Adrenal gland (tissue), 12 donors: Measurements from ENCODE around the gene RALGAPA2. TPM values are rescaled to one million over a fixed set of nuclear protein-coding genes. Genes with fewer than 3 reads are reported as not detected.

Experiments used
- DNase-seq, 7 donors: peaks; one replicate each; pipeline ENCODE4 v3.0.0-alpha.2; 2019 to 2020
- H3K27ac ChIP-seq, 5 donors: fragments of 200-600 bp; sonication (generic) in 4 of 5; 1 replicate in 3 of 5; 2 replicates in 2 of 5; pipeline versions ENCODE4 v1.5.1 to v1.8.0; 2016 to 2020; ENCODE audit warnings: mild to moderate bottlenecking in 1 of 5
- H3K27me3 ChIP-seq: fragments of 200-600 bp; 2 replicates; pipeline ENCODE4 v1.8.0; 2021
- H3K36me3 ChIP-seq, 2 donors: fragments of 200-600 bp; replicated peaks in 1 of 2; 1 replicate in 1 of 2; 2 replicates in 1 of 2; pipeline versions ENCODE4 v1.5.1 to v1.8.0; 2018 to 2022
- H3K4me1 ChIP-seq, 2 donors: fragments of 200-600 bp; replicated peaks in 1 of 2; 1 replicate in 1 of 2; 2 replicates in 1 of 2; pipeline versions ENCODE4 v1.5.1 to v1.8.0; 2018 to 2021
- H3K4me3 ChIP-seq, 4 donors: fragments of 200-600 bp; sonication (generic) in 3 of 4; one replicate each; pipeline ENCODE4 v1.5.1; 2016 to 2018
- H3K9me3 ChIP-seq, 3 donors: fragments of 200-600 bp; sonication (generic) in 1 of 3; replicated peaks in 1 of 3; 1 replicate in 2 of 3; 2 replicates in 1 of 3; pipeline versions ENCODE4 v1.5.1 to v1.8.0; 2016 to 2021
- CTCF ChIP-seq, 6 experiments: fragments of 450-650 bp in 4 of 6; fragments of 200-600 bp in 2 of 6; sonication (generic) in 1 of 6; IDR thresholded peaks; 1 replicate in 5 of 6; 2 replicates in 1 of 6; pipeline versions ENCODE4 v1.5.1 to v1.8.0; 2016 to 2021; ENCODE audit warnings: antibody characterized with exemption in 6 of 6, mild to moderate bottlenecking in 2 of 6, moderate library complexity in 1 of 6
- POLR2A ChIP-seq, 2 donors: fragments of 450-650 bp; IDR thresholded peaks; one replicate each; pipeline ENCODE4 v1.6.1; 2017; ENCODE audit warnings: antibody characterized with exemption in 2 of 2, mild to moderate bottlenecking in 2 of 2, moderate library complexity in 1 of 2
- WGBS, 4 donors: extraction: QIAGEN DNeasy Blood & Tissue Kit in 2 of 4; methylation state at CpG; one replicate each; pipeline versions ENCODE4 v1.1.5 to v1.1.7; 2013 to 2017; 5-methylcytosine and 5-hydroxymethylcytosine counted together
- intact Hi-C, 2 donors: fragments of 100-400 bp; cut with DNase I; formaldehyde crosslinking; loops; one replicate each; pipeline versions ENCODE4 v1.14.1 to v1.15.0; 2022 to 2023
- polyA plus RNA-seq, 3 donors: library from polyadenylated mRNA; stranded (reverse); fragments of 200-250 nt in 2 of 3; fragments of 350-450 nt in 1 of 3; fragmentation: Illumina TruSeq in 1 of 3; extraction: RNeasy Lipid Tissue Mini Kit (QIAGEN cat#74804) in 1 of 3; gene quantifications; one replicate each; pipeline ENCODE4 v1.2.3, GENCODE V29; 2013 to 2014
- total RNA-seq, 9 donors: library from RNA; depleted of rRNA in 4 of 9; stranded (reverse); fragments of >200 nt in 4 of 9; fragments of 120-200 nt in 1 of 9; fragmentation: NEBNext Ultra II Directional in 1 of 9; extraction: Animal tissue kit (Norgen Biotek cat#: 25700) in 1 of 9; gene quantifications; one replicate each; pipeline versions ENCODE4 v1.1.0 to v1.2.4, GENCODE V29; 2013 to 2023
- donor health status: healthy with polysubstance abuse.
- donor health status: Bipolar disorder and iron deficiency.
- donor health status: DM: yes; HTN: yes; CAD: no.
- donor health status: DM: no; HTN: no; CAD: no.
- donor health status: DM: no; HTN: no; CAD: no.
- donor health status: DM: yes; HTN: yes; CAD: no.

Gene RALGAPA2
- total and polyA plus RNA-seq, 12 donors, result 3.7 to 39.6 (median 20.7) TPM

- no peaks in the 10 kb centered on the region for H3K36me3 ChIP-seq
- DNase-seq, result no peak
- intact Hi-C loops, result no loop called here
- no peak overlapping the region for H3K4me3 ChIP-seq
- no peaks in the 10 kb centered on the region for H3K9me3 ChIP-seq
- H3K4me1 ChIP-seq, result no peaks in the 10 kb centered on the region
- TF ChIP-seq POLR2A (IDR thresholded peaks at IDR 0.05), result no peak
- 85 to 97% (median 89%) methylated on average over 1 to 2 of the region's 2 CpGs for WGBS, 4 donors
- H3K27ac ChIP-seq, result no peak overlapping the region
- no peaks in the 10 kb centered on the region for H3K27me3 ChIP-seq
Observed at GRCh38 chr20:20641783-20642182, 70.7 kb downstream of the RALGAPA2 start.

GRCh38 chr20:20638878-20639277 lies 73.6 kb downstream of the RALGAPA2 start:
- H3K36me3 ChIP-seq, result peaks cover 0 to 13% of the 10 kb centered on the region in 2 donors
- no peaks in the 10 kb centered on the region for H3K27me3 ChIP-seq
- WGBS, 4 donors, result 47 to 65% (median 54%) methylated on average over 2 of the region's 2 CpGs
- no peaks in the 10 kb centered on the region for H3K9me3 ChIP-seq
- H3K4me1 ChIP-seq, result no peaks in the 10 kb centered on the region
- no peak for DNase-seq
- no peak overlapping the region for H3K4me3 ChIP-seq
- no peak overlapping the region for H3K27ac ChIP-seq
- intact Hi-C loops, result no loop called here
- no peak for TF ChIP-seq POLR2A (IDR thresholded peaks at IDR 0.05)
- no peak for TF ChIP-seq CTCF (IDR thresholded peaks at IDR 0.05)

GRCh38 chr20:20637998-20638725 lies 74.3 kb downstream of the RALGAPA2 start:
- TF ChIP-seq POLR2A (IDR thresholded peaks at IDR 0.05) (no peak), CTCF (IDR thresholded peaks at IDR 0.05) (no peak)
- H3K9me3 ChIP-seq, result no peaks in the 10 kb centered on the region
- intact Hi-C loops, result no loop called here
- WGBS, 4 donors, result 89 to 95% (median 92%) methylated on average over 6 to 7 of the region's 7 CpGs
- no peak for DNase-seq
- H3K27ac ChIP-seq, result no peak overlapping the region
- no peaks in the 10 kb centered on the region for H3K27me3 ChIP-seq
- H3K4me1 ChIP-seq, result no peaks in the 10 kb centered on the region
- H3K36me3 ChIP-seq, result peaks cover 0 to 13% of the 10 kb centered on the region in 2 donors
- no peak overlapping the region for H3K4me3 ChIP-seq

- 92 to 100% (median 96%) methylated on average over 2 of the region's 2 CpGs for WGBS, 4 donors
- Histone ChIP-seq H3K36me3 (peaks cover 0 to 13% of the 10 kb centered on the region in 2 donors), H3K27ac (no peak overlapping the region), H3K9me3 (no peaks in the 10 kb centered on the region), H3K4me3 (no peak overlapping the region), H3K4me1 (no peaks in the 10 kb centered on the region), H3K27me3 (no peaks in the 10 kb centered on the region)
- TF ChIP-seq POLR2A (IDR thresholded peaks at IDR 0.05) (no peak), CTCF (IDR thresholded peaks at IDR 0.05) (no peak)
- no peak for DNase-seq
- intact Hi-C loops, result no loop called here
Observed at GRCh38 chr20:20635006-20635405, 77.4 kb downstream of the RALGAPA2 start.

- H3K4me3 ChIP-seq, result no peak overlapping the region
- peaks cover 0 to 13% of the 10 kb centered on the region in 2 donors for H3K36me3 ChIP-seq
- no peaks in the 10 kb centered on the region for H3K27me3 ChIP-seq
- TF ChIP-seq POLR2A (IDR thresholded peaks at IDR 0.05), result no peak
- no peak for TF ChIP-seq CTCF (IDR thresholded peaks at IDR 0.05)
- 96 to 100% (median 97%) methylated on average over 2 of the region's 2 CpGs for WGBS, 4 donors
- no peaks in the 10 kb centered on the region for H3K9me3 ChIP-seq
- intact Hi-C loops, result no loop called here
- DNase-seq, result no peak
- H3K27ac ChIP-seq, result no peak overlapping the region
- H3K4me1 ChIP-seq, result no peaks in the 10 kb centered on the region
Observed at GRCh38 chr20:20632644-20633043, 79.8 kb downstream of the RALGAPA2 start.
